ENCODE measurements around the gene RHOBTB3. TPM values are rescaled to one million over a fixed set of nuclear protein-coding genes. Genes with fewer than 3 reads are reported as not detected.
A peak's percentile ranks its signal among the peaks of the same experiment; 100 is the strongest.

RHOBTB3 gene
- total and polyA plus RNA-seq, 2 experiments from 2014 or later, result 147 to 202 TPM

- Histone ChIP-seq H3K27me3 (replicated peaks; ENCODE audit: insufficient read depth) (no peaks in the 10 kb centered on the region), H3K4me2 (ENCODE audit: unreplicated experiment) (no peak overlapping the region), H3K9ac (no peak overlapping the region), H3K4me3 (no peak overlapping the region), H3K9me3 (ENCODE audit: low read depth) (no peaks in the 10 kb centered on the region), H2AFZ (no peak overlapping the region), H3K27ac (no peak overlapping the region), H3K79me2 (ENCODE audit: insufficient read depth) (peaks cover 97% of the 10 kb centered on the region), H3K9me2 (ENCODE audit: insufficient read depth) (no peaks in the 10 kb centered on the region), H4K20me1 (ENCODE audit: insufficient read depth) (no peaks in the 10 kb centered on the region), H3K36me3 (ENCODE audit: low read depth) (peaks cover 61% of the 10 kb centered on the region), H3F3A (ENCODE audit: insufficient read depth) (peaks cover 3% of the 10 kb centered on the region; the same call in 1 of the 2 replicates), H3K4me1 (ENCODE audit: insufficient read depth) (peaks cover 4% of the 10 kb centered on the region)
- WGBS, 2 experiments (ENCODE audit: low coverage in 1 of 2, low lambda C conversion rate in 2 of 2, missing lambda C conversion rate in 2 of 2), result 77 to 78% methylated on average over 8 of the region's 8 CpGs
- TF ChIP-seq EZH2 (IDR thresholded peaks at IDR 0.05; ENCODE audit: insufficient read depth, poor library complexity, severe bottlenecking) (no peak), EZH2phosphoT487 (IDR thresholded peaks at IDR 0.05; ENCODE audit: insufficient read depth, low read depth) (no peak)
- DNase-seq, result peak; percentile 30
- in situ Hi-C loops (cut with MboI), result no loop called here
These were observed 15.9 kb downstream of the RHOBTB3 start for GRCh38 chr5:95746722-95747679.

DNA sequence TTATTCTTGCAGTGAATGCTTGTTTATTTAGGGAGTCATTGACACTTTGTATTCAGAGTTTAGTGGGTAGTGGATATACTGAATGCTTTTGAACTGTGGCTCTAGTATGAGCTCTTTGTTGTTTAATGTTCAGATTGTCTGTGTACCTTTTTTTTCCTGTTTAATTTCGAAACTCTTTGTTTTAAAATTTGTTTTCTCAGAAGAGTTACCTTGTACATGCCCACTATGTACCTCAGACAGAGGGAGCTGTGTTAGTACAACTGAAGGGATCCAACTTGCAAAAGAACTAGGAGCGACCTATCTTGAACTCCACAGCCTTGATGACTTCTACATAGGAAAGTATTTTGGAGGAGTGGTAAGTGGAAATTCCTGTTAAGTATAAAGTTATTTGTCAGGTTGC lies 17.0 kb downstream of the RHOBTB3 start:
- Histone ChIP-seq H3K27me3 (replicated peaks; ENCODE audit: insufficient read depth) (no peaks in the 10 kb centered on the region), H3K4me2 (ENCODE audit: unreplicated experiment) (no peak overlapping the region), H3K79me2 (ENCODE audit: insufficient read depth) (peaks cover 97% of the 10 kb centered on the region), H3K36me3 (ENCODE audit: low read depth) (peaks cover 66% of the 10 kb centered on the region), H3K4me1 (ENCODE audit: insufficient read depth) (peaks cover 4% of the 10 kb centered on the region), H3K9me2 (ENCODE audit: insufficient read depth) (no peaks in the 10 kb centered on the region), H2AFZ (no peak overlapping the region), H3K9me3 (ENCODE audit: low read depth) (no peaks in the 10 kb centered on the region), H4K20me1 (ENCODE audit: insufficient read depth) (no peaks in the 10 kb centered on the region), H3K27ac (no peak overlapping the region), H3K9ac (no peak overlapping the region), H3F3A (ENCODE audit: insufficient read depth) (peaks cover 3% of the 10 kb centered on the region; the same call in 1 of the 2 replicates), H3K4me3 (no peak overlapping the region)
- TF ChIP-seq EZH2phosphoT487 (IDR thresholded peaks at IDR 0.05; ENCODE audit: insufficient read depth, low read depth) (no peak), EZH2 (IDR thresholded peaks at IDR 0.05; ENCODE audit: insufficient read depth, poor library complexity, severe bottlenecking) (no peak)
- 69 to 76% methylated on average over 2 of the region's 2 CpGs for WGBS, 2 experiments (ENCODE audit: low coverage in 1 of 2, low lambda C conversion rate in 2 of 2, missing lambda C conversion rate in 2 of 2)
- in situ Hi-C loops (cut with MboI), result no loop called here
- no peak for DNase-seq

DNA sequence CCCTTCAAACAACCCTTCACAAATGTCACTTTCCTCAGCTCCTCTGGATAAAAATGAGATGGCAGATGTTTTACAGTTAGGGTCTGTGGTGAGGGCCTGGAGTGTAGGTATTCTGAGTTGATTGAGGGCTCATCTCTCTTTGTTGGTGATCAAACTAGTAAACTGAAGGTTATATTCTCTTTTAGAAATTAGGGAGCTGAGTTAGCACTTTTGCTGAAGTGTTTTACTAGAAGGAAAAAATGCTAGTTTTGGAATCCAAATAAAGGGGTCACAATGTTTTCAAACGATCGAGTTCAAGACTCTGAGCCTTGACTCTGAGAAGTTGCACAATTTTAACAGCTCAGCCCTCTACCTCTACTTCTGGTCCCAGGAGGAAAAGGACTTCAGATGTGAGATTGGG lies 23.4 kb downstream of the RHOBTB3 start:
- H3K27ac ChIP-seq, result no peak overlapping the region; the same call in 1 of the 2 replicates
- H3K27me3 ChIP-seq (replicated peaks; ENCODE audit: insufficient read depth), result no peaks in the 10 kb centered on the region
- H3K9ac ChIP-seq, result no peak overlapping the region
- DNase-seq, result no peak
- peaks cover 10% of the 10 kb centered on the region for H3K4me1 ChIP-seq (ENCODE audit: insufficient read depth)
- no peaks in the 10 kb centered on the region for H3K9me3 ChIP-seq (ENCODE audit: low read depth)
- no peak overlapping the region for H3K4me2 ChIP-seq (ENCODE audit: unreplicated experiment)
- peaks cover 48% of the 10 kb centered on the region for H3F3A ChIP-seq (ENCODE audit: insufficient read depth)
- H3K79me2 ChIP-seq (ENCODE audit: insufficient read depth), result peaks cover 82% of the 10 kb centered on the region
- 69 to 81% methylated on average over 2 of the region's 2 CpGs for WGBS, 2 experiments (ENCODE audit: low coverage in 1 of 2, low lambda C conversion rate in 2 of 2, missing lambda C conversion rate in 2 of 2)
- no peaks in the 10 kb centered on the region for H3K9me2 ChIP-seq (ENCODE audit: insufficient read depth)
- H3K4me3 ChIP-seq, result no peak overlapping the region
- H4K20me1 ChIP-seq (ENCODE audit: insufficient read depth), result no peaks in the 10 kb centered on the region
- H2AFZ ChIP-seq, result no peak overlapping the region
- TF ChIP-seq EZH2phosphoT487 (IDR thresholded peaks at IDR 0.05; ENCODE audit: insufficient read depth, low read depth), result no peak
- TF ChIP-seq EZH2 (IDR thresholded peaks at IDR 0.05; ENCODE audit: insufficient read depth, poor library complexity, severe bottlenecking), result no peak
- H3K36me3 ChIP-seq (ENCODE audit: low read depth), result peaks cover 68% of the 10 kb centered on the region
- in situ Hi-C loops (cut with MboI), result no loop called here

DNA sequence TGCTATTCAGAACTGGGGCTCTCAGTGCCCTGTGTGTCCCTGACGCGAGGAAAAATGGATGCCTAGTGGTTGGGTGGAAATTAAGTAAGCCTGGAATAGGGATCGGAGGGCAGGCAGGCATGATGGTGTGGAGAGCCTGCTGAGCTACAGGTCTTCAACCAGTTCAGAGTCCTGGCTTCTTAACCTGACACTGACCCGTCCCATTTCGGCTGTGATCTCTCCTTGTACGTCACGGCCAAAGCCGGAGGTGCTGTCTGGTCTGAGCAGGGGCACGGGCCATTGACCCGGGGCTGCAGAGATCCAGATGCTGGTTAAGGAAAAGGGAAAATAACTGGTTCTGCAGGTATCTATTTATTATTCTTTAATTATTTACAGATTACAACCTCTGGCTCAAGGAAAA lies 27.9 kb downstream of the RHOBTB3 start:
- WGBS, 2 experiments (ENCODE audit: low coverage in 1 of 2, low lambda C conversion rate in 2 of 2, missing lambda C conversion rate in 2 of 2), result 88 to 90% methylated on average over 10 of the region's 10 CpGs

More for the DNA sequence above, 27.9 kb downstream of the RHOBTB3 start:
- no peak for DNase-seq
- in situ Hi-C loops (cut with MboI), result no loop called here
- Histone ChIP-seq H3K4me1 (ENCODE audit: insufficient read depth) (peaks cover 43% of the 10 kb centered on the region), H3K9ac (no peak overlapping the region), H3K36me3 (ENCODE audit: low read depth) (peaks cover 40% of the 10 kb centered on the region), H2AFZ (no peak overlapping the region), H3F3A (ENCODE audit: insufficient read depth) (peaks cover 76% of the 10 kb centered on the region), H3K27me3 (replicated peaks; ENCODE audit: insufficient read depth) (no peaks in the 10 kb centered on the region), H3K9me3 (ENCODE audit: low read depth) (no peaks in the 10 kb centered on the region), H3K27ac (peak overlapping the region; percentile 73), H4K20me1 (ENCODE audit: insufficient read depth) (no peaks in the 10 kb centered on the region), H3K4me2 (ENCODE audit: unreplicated experiment) (peak overlapping the region; percentile 96), H3K79me2 (ENCODE audit: insufficient read depth) (peaks cover 47% of the 10 kb centered on the region), H3K9me2 (ENCODE audit: insufficient read depth) (no peaks in the 10 kb centered on the region), H3K4me3 (no peak overlapping the region)
- TF ChIP-seq EZH2phosphoT487 (IDR thresholded peaks at IDR 0.05; ENCODE audit: insufficient read depth, low read depth) (no peak), EZH2 (IDR thresholded peaks at IDR 0.05; ENCODE audit: insufficient read depth, poor library complexity, severe bottlenecking) (no peak)
